CD8-positive, alpha-beta memory T cell (primary cell): Measurements from ENCODE around the gene PIGS. TPM values are rescaled to one million over a fixed set of nuclear protein-coding genes. Genes with fewer than 3 reads are reported as not detected.

Experiments
- CTCF ChIA-PET: fragments of 350-600 bp; sonication (Branson Sonifier 250); formaldehyde crosslinking; loops from one replicate; lab custom pipeline; 2021; ENCODE audit warnings: antibody characterized with exemption; lab: Charles Lee
- POLR2A ChIA-PET: fragments of 350-600 bp; sonication (Branson Sonifier 250); formaldehyde crosslinking; loops from one replicate; lab custom pipeline; 2021; ENCODE audit warnings: antibody characterized with exemption; lab: Charles Lee
- DNase-seq, 5 donors: peaks; one replicate each; pipeline versions ENCODE4 v3.0.0 to v3.0.0-alpha.2; 2020 to 2022; ENCODE audit warnings: mixed read lengths in 1 of 5
- H3K27ac ChIP-seq: one replicate; pipeline ENCODE4 v1.7.0; 2013; ENCODE audit warnings: low read depth, mild to moderate bottlenecking, low read length, moderate library complexity
- H3K27me3 ChIP-seq: 2 replicates; pipeline ENCODE4 v1.7.0; 2013; ENCODE audit warnings: low read length, mild to moderate bottlenecking; ENCODE audit not compliant: insufficient read depth, poor library complexity, severe bottlenecking
- H3K36me3 ChIP-seq: 2 replicates; pipeline ENCODE4 v1.7.0; 2013; ENCODE audit warnings: mild to moderate bottlenecking, low read length, moderate library complexity; ENCODE audit not compliant: insufficient read depth
- H3K4me1 ChIP-seq: 2 replicates; pipeline ENCODE4 v1.7.0; 2013; ENCODE audit warnings: mild to moderate bottlenecking, low read length, moderate library complexity; ENCODE audit not compliant: insufficient read depth
- H3K4me3 ChIP-seq: 2 replicates; pipeline ENCODE4 v1.7.0; 2013; ENCODE audit warnings: mild to moderate bottlenecking, low read length
- H3K9me3 ChIP-seq: 2 replicates; pipeline ENCODE4 v1.7.0; 2013; ENCODE audit warnings: mild to moderate bottlenecking, low read length
- H3K27ac Mint-ChIP-seq, 8 donors: one replicate each; pipeline ENCODE4 v1.8.0; 2020 to 2021; ENCODE audit warnings: mixed read lengths in 8 of 8, mild to moderate bottlenecking in 6 of 8, inconsistent platforms in 3 of 8, moderate library complexity in 3 of 8
- H3K27me3 Mint-ChIP-seq, 2 donors: one replicate each; pipeline ENCODE4 v1.8.0; 2020 to 2021; ENCODE audit warnings: mixed read lengths in 2 of 2, mild to moderate bottlenecking in 1 of 2, moderate library complexity in 1 of 2
- H3K36me3 Mint-ChIP-seq, 3 donors: one replicate each; pipeline ENCODE4 v1.8.0; 2020 to 2021; ENCODE audit warnings: mixed read lengths in 3 of 3, inconsistent platforms in 1 of 3, mild to moderate bottlenecking in 1 of 3
- H3K4me1 Mint-ChIP-seq, 3 donors: one replicate each; pipeline ENCODE4 v1.8.0; 2020 to 2021; ENCODE audit warnings: mixed read lengths in 3 of 3, inconsistent platforms in 1 of 3, mild to moderate bottlenecking in 1 of 3
- H3K4me3 Mint-ChIP-seq, 7 donors: one replicate each; pipeline ENCODE4 v1.8.0; 2020 to 2021; ENCODE audit warnings: mixed read lengths in 7 of 7, mild to moderate bottlenecking in 6 of 7, moderate library complexity in 4 of 7, inconsistent platforms in 2 of 7
- H3K9me3 Mint-ChIP-seq, 5 donors: one replicate each; pipeline ENCODE4 v1.8.0; 2020 to 2022; ENCODE audit warnings: mixed read lengths in 5 of 5, mild to moderate bottlenecking in 3 of 5, moderate library complexity in 2 of 5, inconsistent platforms in 1 of 5
- polyA plus RNA-seq: library from polyadenylated mRNA; unstranded; fragments of 300-500 nt; fragmentation: Illumina TruSeq; gene quantifications from one replicate; pipeline ENCODE4 v1.2.3, GENCODE V29; 2021
- total RNA-seq, 2 experiments: library from RNA; stranded (reverse); gene quantifications; one replicate each; pipeline ENCODE4 v1.2.3, GENCODE V29; 2021

PIGS gene
- total and polyA plus RNA-seq, 3 experiments from 2014 or later = 48.7 to 61.0 (median 50.0) TPM

- ChIA-PET POLR2A (no interaction called here), CTCF (no interaction called here)
- no peaks in the 10 kb centered on the region for H3K4me1 Mint-ChIP-seq
- H3K9me3 Mint-ChIP-seq = no peaks in the 10 kb centered on the region
- Histone ChIP-seq H3K4me1 (no peaks in the 10 kb centered on the region), H3K27ac (no peak overlapping the region), H3K27me3 (no peaks in the 10 kb centered on the region), H3K4me3 (no peak overlapping the region), H3K36me3 (no peaks in the 10 kb centered on the region), H3K9me3 (no peaks in the 10 kb centered on the region)
- H3K36me3 Mint-ChIP-seq = no peaks in the 10 kb centered on the region
- H3K4me3 Mint-ChIP-seq = no peak overlapping the region
- no peak overlapping the region for H3K27ac Mint-ChIP-seq
- DNase-seq = no peak
- H3K27me3 Mint-ChIP-seq = peaks cover 7 to 37% of the 10 kb centered on the region in 2 donors
Measured at GRCh38 chr17:28515518-28515917, 55.8 kb downstream of the PIGS start.

GRCh38 chr17:28514561-28515002 lies 56.7 kb downstream of the PIGS start:
- Histone ChIP-seq H3K4me3 (no peak overlapping the region), H3K27me3 (no peaks in the 10 kb centered on the region), H3K9me3 (no peaks in the 10 kb centered on the region), H3K36me3 (no peaks in the 10 kb centered on the region), H3K27ac (no peak overlapping the region), H3K4me1 (no peaks in the 10 kb centered on the region)
- Mint-ChIP-seq H3K9me3 (no peaks in the 10 kb centered on the region), H3K27me3 (peaks cover 12 to 46% of the 10 kb centered on the region in 2 donors), H3K36me3 (no peaks in the 10 kb centered on the region), H3K27ac (no peak overlapping the region), H3K4me1 (no peaks in the 10 kb centered on the region), H3K4me3 (no peak overlapping the region)
- ChIA-PET CTCF (no interaction called here), POLR2A (no interaction called here)
- no peak for DNase-seq

GRCh38 chr17:28513476-28513875 lies 57.8 kb downstream of the PIGS start:
- peaks cover 14 to 46% of the 10 kb centered on the region in 2 donors for H3K27me3 Mint-ChIP-seq
- no peak overlapping the region for H3K4me3 ChIP-seq
- peaks cover 5% of the 10 kb centered on the region for H3K27me3 ChIP-seq
- CTCF ChIA-PET = no interaction called here
- H3K4me1 Mint-ChIP-seq = no peaks in the 10 kb centered on the region
- H3K27ac ChIP-seq = no peak overlapping the region
- no peaks in the 10 kb centered on the region for H3K4me1 ChIP-seq
- H3K4me3 Mint-ChIP-seq = no peak overlapping the region
- no peaks in the 10 kb centered on the region for H3K36me3 Mint-ChIP-seq
- no peaks in the 10 kb centered on the region for H3K9me3 Mint-ChIP-seq
- no peak for DNase-seq
- H3K36me3 ChIP-seq = no peaks in the 10 kb centered on the region
- H3K9me3 ChIP-seq = no peaks in the 10 kb centered on the region
- POLR2A ChIA-PET = no interaction called here
- H3K27ac Mint-ChIP-seq = no peak overlapping the region

DNA sequence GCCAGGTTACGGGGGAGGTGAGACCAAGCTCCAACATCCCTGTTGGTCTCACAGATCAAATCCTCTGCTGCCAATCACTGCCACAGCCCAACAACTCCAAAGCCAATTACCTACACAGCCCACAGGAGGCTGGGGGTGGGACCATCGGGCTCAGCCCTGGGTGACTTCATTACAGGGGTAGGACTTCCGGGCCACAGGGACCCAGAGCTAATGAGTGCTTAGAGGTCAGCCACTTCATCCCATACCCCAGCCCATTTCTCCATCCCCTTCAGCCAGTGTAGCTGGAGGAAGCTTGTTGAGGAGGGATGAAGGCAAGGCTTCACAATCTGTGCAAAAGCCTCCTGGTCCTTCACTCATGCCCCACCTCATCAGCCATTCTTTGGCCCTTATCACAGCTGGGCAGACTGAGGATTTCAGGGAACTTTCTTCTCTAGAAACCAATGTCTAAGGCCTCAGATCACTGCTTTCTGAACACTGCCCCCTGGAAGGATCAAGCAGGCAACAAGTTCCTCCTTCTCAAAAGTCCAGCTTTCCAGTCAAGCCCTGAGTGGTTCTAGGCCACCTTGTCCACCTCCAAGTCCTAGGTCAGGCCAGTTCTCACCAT lies 59.4 kb downstream of the PIGS start:
- no peak overlapping the region for H3K4me3 Mint-ChIP-seq
- ChIA-PET CTCF (no interaction called here), POLR2A (no interaction called here)
- H3K4me1 Mint-ChIP-seq = no peaks in the 10 kb centered on the region
- no peak overlapping the region for H3K27ac Mint-ChIP-seq
- Histone ChIP-seq H3K4me1 (no peaks in the 10 kb centered on the region), H3K27me3 (peaks cover 5% of the 10 kb centered on the region), H3K36me3 (no peaks in the 10 kb centered on the region), H3K4me3 (no peak overlapping the region), H3K9me3 (no peaks in the 10 kb centered on the region), H3K27ac (no peak overlapping the region)
- peaks cover 19 to 49% of the 10 kb centered on the region in 2 donors for H3K27me3 Mint-ChIP-seq
- DNase-seq = no peak
- H3K36me3 Mint-ChIP-seq = no peaks in the 10 kb centered on the region
- H3K9me3 Mint-ChIP-seq = no peaks in the 10 kb centered on the region

- Histone ChIP-seq H3K36me3 (no peaks in the 10 kb centered on the region), H3K4me1 (no peaks in the 10 kb centered on the region), H3K27ac (no peak overlapping the region), H3K9me3 (no peaks in the 10 kb centered on the region), H3K4me3 (no peak overlapping the region), H3K27me3 (peaks cover 5% of the 10 kb centered on the region)
- POLR2A ChIA-PET = no interaction called here
- CTCF ChIA-PET = no interaction called here
- H3K4me1 Mint-ChIP-seq = no peaks in the 10 kb centered on the region
- no peaks in the 10 kb centered on the region for H3K9me3 Mint-ChIP-seq
- peaks cover 22 to 61% of the 10 kb centered on the region in 2 donors for H3K27me3 Mint-ChIP-seq
- no peak overlapping the region for H3K27ac Mint-ChIP-seq
- no peak for DNase-seq
- H3K36me3 Mint-ChIP-seq = no peaks in the 10 kb centered on the region
- H3K4me3 Mint-ChIP-seq = no peak overlapping the region
Measured at GRCh38 chr17:28509789-28510188, 61.5 kb downstream of the PIGS start.

DNA sequence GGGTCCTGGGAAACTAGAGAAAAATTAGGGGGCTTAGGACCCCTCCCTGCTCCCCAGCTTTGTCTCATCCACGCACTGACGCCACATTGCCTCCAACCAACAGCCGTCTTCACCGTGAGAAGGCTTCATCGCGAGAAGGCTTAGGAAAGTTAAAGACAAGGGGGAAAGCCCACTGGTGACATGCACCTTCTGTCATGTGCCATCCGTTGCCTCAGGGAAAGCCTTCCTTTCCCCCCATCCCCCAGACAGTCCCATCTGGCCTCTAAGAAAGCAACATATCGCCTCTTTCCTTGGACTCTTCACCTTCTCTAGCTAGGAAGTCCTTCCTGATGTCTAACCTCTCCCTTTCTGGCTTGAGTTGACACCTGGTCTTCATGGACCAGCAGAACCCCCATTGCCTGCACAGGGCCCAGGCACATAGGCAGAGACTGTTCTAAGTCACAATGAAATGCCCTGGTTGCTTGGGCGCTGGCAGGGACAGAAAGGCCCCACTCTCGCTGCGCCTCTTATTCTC lies 63.1 kb downstream of the PIGS start:
- H3K27ac Mint-ChIP-seq = no peak overlapping the region
- no peaks in the 10 kb centered on the region for H3K4me1 Mint-ChIP-seq

DNA sequence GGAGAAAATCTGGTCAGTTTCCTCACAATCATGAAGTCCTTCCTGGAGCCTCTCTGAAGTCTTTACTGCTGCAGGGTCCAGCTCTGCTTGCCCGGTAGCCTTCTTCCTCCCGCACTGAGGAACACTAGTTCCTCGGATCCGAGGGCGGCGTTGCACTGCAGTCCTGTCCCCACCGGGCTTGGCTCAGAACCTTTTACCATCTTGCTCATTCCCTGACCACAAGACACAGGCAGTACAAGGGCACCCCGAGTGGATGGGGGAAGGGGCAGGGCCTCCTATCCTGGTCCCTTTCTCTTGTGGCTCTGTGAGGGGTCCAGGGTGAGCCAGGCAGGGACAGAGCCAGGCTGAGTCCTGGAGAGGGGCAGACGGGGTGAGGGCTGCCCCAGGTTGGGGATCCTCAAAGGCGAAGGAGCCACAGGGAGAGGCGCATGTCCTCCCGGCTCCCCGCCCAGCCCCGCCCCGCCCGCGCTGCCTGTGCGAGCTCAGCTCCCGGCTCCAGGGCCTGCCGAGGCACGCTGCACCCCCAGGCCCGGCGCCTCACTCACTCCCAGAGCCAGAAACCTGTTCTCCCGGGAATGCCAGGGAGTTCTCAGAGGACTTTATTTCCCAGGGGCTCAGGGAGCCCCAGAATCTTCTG lies 63.6 kb downstream of the PIGS start:
- H3K4me1 ChIP-seq = no peaks in the 10 kb centered on the region
- no peak overlapping the region for H3K27ac Mint-ChIP-seq
- ChIA-PET POLR2A (no interaction called here), CTCF (no interaction called here)
- H3K4me1 Mint-ChIP-seq = no peaks in the 10 kb centered on the region
- peaks cover 18 to 51% of the 10 kb centered on the region in 2 donors for H3K27me3 Mint-ChIP-seq
- H3K27me3 ChIP-seq = peaks cover 5% of the 10 kb centered on the region
- no peak overlapping the region for H3K4me3 ChIP-seq
- no peak for DNase-seq
- H3K9me3 ChIP-seq = no peaks in the 10 kb centered on the region
- no peaks in the 10 kb centered on the region for H3K36me3 ChIP-seq
- H3K36me3 Mint-ChIP-seq = no peaks in the 10 kb centered on the region
- no peak overlapping the region for H3K4me3 Mint-ChIP-seq
- H3K27ac ChIP-seq = no peak overlapping the region
- H3K9me3 Mint-ChIP-seq = no peaks in the 10 kb centered on the region

More for the DNA sequence above, 63.1 kb downstream of the PIGS start:
- peaks cover 19 to 55% of the 10 kb centered on the region in 2 donors for H3K27me3 Mint-ChIP-seq
- Histone ChIP-seq H3K4me3 (no peak overlapping the region), H3K27ac (no peak overlapping the region), H3K27me3 (peaks cover 5% of the 10 kb centered on the region), H3K9me3 (no peaks in the 10 kb centered on the region), H3K4me1 (no peaks in the 10 kb centered on the region), H3K36me3 (no peaks in the 10 kb centered on the region)
- H3K4me3 Mint-ChIP-seq = no peak overlapping the region
- no peaks in the 10 kb centered on the region for H3K36me3 Mint-ChIP-seq
- no peak for DNase-seq
- ChIA-PET CTCF (no interaction called here), POLR2A (no interaction called here)
- H3K9me3 Mint-ChIP-seq = no peaks in the 10 kb centered on the region

DNA sequence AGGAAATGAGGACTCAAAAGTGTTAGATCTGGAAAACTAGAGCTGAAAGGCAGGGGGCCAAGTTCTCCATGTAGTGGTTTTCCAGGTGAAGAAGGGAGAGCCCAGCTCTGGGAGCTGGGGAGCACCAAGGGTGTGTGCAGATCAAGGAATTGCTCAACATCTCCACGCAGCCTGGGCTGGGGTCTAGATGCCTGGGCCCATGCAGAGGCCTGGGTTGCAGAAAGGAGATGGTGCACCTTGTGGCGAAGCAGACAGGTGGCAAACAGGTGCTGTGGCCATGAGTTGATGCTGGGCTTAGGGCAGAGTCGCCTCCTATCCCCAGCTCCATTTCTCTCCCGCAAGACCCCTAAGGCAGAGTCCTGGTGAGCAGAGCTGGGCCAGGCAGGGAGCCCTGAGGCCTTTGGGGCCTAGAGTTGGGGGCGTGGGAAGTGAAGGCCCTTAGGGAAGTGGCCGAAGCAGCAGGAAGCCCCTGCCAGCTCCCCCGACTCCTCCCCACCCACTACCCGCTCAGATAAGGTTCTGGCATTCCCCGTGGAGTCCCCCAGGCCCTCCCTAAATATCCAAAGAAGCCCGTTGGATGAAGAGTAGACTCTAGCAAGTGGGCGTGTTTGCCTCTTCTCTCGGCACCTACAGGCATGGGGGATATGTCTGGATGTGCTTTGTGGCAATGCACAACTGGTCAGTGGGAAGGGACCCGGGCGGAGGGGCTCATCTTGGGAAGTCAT lies 64.4 kb downstream of the PIGS start:
- Mint-ChIP-seq H3K27ac (no peak overlapping the region), H3K9me3 (no peaks in the 10 kb centered on the region), H3K4me1 (no peaks in the 10 kb centered on the region), H3K27me3 (peaks cover 18 to 44% of the 10 kb centered on the region in 2 donors), H3K36me3 (no peaks in the 10 kb centered on the region), H3K4me3 (no peak overlapping the region)
- Histone ChIP-seq H3K36me3 (no peaks in the 10 kb centered on the region), H3K9me3 (no peaks in the 10 kb centered on the region), H3K4me1 (no peaks in the 10 kb centered on the region), H3K4me3 (no peak overlapping the region), H3K27ac (no peak overlapping the region), H3K27me3 (peaks cover 5% of the 10 kb centered on the region)
- no peak for DNase-seq
- ChIA-PET CTCF (no interaction called here), POLR2A (no interaction called here)
